ENCODE results near the gene SNRNP35. TPM values are rescaled to one million over a fixed set of nuclear protein-coding genes. Genes with fewer than 3 reads are reported as not detected.
"Not testable (repeated sequence)": the region's sequence is repeated elsewhere in the genome, so short reads cannot be mapped to it uniquely, and the experiment has no call there.

SNRNP35 gene
- total RNA-seq, 1 experiment from 2014 or later: 18.0 TPM

- no TSS peak for BruUV-seq (replicated peaks)
- Mint-ChIP-seq H3K4me3 (ENCODE audit: unreplicated experiment) (no peak overlapping the region), H3K36me3 (ENCODE audit: insufficient read depth, unreplicated experiment) (no peaks in the 10 kb centered on the region), H3K27ac (ENCODE audit: low read depth, unreplicated experiment) (no peak overlapping the region), H3K9me3 (ENCODE audit: unreplicated experiment) (no peaks in the 10 kb centered on the region), H3K4me1 (ENCODE audit: insufficient read depth, unreplicated experiment) (no peaks in the 10 kb centered on the region), H3K27me3 (ENCODE audit: insufficient read depth, unreplicated experiment) (no peaks in the 10 kb centered on the region)
- POLR2A ChIA-PET: interaction anchor here (0.9 kb wide), 1 partner anchor 13 kb away, joined by 6 read pairs; no protein-coding TSS in a partner anchor
- CTCF ChIA-PET: interaction anchor here (0.6 to 1.1 kb wide), 4 partner anchors 12 to 1356 kb away, joined by 3 to 6 read pairs (median 4); no protein-coding TSS in a partner anchor
- DNase-seq (ENCODE audit: unreplicated experiment): no peak
- no peak for TF ChIP-seq CTCF (IDR thresholded peaks at IDR 0.05; ENCODE audit: unreplicated experiment)
- intact Hi-C loops (cut with micrococcal nuclease): no loop called here
Measured at GRCh38 chr12:123446333-123446713, 11.6 kb upstream of the SNRNP35 start.

DNA sequence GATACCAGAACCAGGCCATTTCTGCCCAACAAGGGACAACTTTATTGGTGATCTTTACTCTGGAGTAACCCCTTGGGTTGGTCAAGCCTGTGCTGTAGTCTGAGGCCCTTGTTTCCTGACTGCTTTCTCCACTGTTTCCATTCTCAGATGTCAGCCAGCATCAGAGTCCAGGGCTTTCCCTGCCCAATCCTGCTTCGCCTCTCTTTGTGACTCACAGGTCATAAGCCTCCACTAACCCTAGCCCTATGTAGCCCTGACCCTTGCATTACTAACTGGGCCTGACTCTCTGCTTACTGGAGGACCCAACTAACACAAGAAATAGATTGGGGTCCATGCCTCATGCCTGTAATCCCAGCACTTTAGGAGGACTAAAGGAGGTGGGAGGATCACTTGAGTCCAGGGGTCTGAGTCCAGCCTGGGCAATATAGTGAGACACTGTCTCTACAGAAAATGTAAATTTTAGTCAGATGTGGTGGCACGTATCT is 8.6 kb upstream of the SNRNP35 start:
- H3K4me3 Mint-ChIP-seq (ENCODE audit: unreplicated experiment): no peak overlapping the region
- TF ChIP-seq CTCF (IDR thresholded peaks at IDR 0.05; ENCODE audit: unreplicated experiment): no peak
- H3K27ac Mint-ChIP-seq (ENCODE audit: low read depth, unreplicated experiment): no peak overlapping the region
- BruUV-seq (replicated peaks): no TSS peak
- no peaks in the 10 kb centered on the region for H3K27me3 Mint-ChIP-seq (ENCODE audit: insufficient read depth, unreplicated experiment)
- no peaks in the 10 kb centered on the region for H3K4me1 Mint-ChIP-seq (ENCODE audit: insufficient read depth, unreplicated experiment)
- no peaks in the 10 kb centered on the region for H3K36me3 Mint-ChIP-seq (ENCODE audit: insufficient read depth, unreplicated experiment)
- H3K9me3 Mint-ChIP-seq (ENCODE audit: unreplicated experiment): no peaks in the 10 kb centered on the region
- intact Hi-C loops (cut with micrococcal nuclease): no loop called here
- ChIA-PET POLR2A (interaction anchor here (1.0 kb wide), 1 partner anchor 8 kb away, joined by 7 read pairs; the partner anchor contains the start of gene SNRNP35), CTCF (interaction anchor here (0.6 to 0.7 kb wide), 3 partner anchors 96 to 187 kb away, joined by 3 read pairs; no protein-coding TSS in a partner anchor)
- no peak for DNase-seq (ENCODE audit: unreplicated experiment)

DNA sequence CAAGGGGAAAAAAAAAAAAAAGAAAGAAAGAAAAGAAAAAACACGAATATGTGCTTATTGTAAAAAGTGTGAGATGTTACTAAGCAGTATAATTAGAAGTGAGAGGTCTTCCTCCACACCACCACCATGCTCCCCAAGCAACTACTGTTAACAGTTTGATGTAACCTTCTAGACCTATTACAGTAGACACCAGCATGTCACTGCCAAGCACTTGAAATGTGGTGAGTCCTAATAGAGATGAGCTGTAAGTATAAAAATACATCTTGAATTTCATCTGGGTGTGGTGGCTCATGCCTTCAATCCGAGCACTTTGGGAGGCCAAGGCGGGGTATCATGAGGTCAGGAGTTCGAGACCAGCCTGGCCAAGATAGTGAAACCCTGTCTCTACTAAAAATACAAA is 8.1 kb upstream of the SNRNP35 start:
- POLR2A ChIA-PET: interaction anchor here (0.6 kb wide), 1 partner anchor 31 kb away, joined by 3 read pairs; no protein-coding TSS in a partner anchor
- TF ChIP-seq CTCF (IDR thresholded peaks at IDR 0.05; ENCODE audit: unreplicated experiment): no peak
- CTCF ChIA-PET: interaction anchor here (0.6 to 0.8 kb wide), 4 partner anchors 18 to 1456 kb away, joined by 3 to 8 read pairs (median 4); no protein-coding TSS in a partner anchor
- no peak overlapping the region for H3K27ac Mint-ChIP-seq (ENCODE audit: low read depth, unreplicated experiment)
- no peaks in the 10 kb centered on the region for H3K36me3 Mint-ChIP-seq (ENCODE audit: insufficient read depth, unreplicated experiment)
- H3K4me1 Mint-ChIP-seq (ENCODE audit: insufficient read depth, unreplicated experiment): no peaks in the 10 kb centered on the region
- intact Hi-C loops (cut with micrococcal nuclease): no loop called here
- no peak overlapping the region for H3K4me3 Mint-ChIP-seq (ENCODE audit: unreplicated experiment)
- no peaks in the 10 kb centered on the region for H3K27me3 Mint-ChIP-seq (ENCODE audit: insufficient read depth, unreplicated experiment)
- no peak for DNase-seq (ENCODE audit: unreplicated experiment)
- H3K9me3 Mint-ChIP-seq (ENCODE audit: unreplicated experiment): no peaks in the 10 kb centered on the region
- BruUV-seq (replicated peaks): no TSS peak

- no peak for DNase-seq (ENCODE audit: unreplicated experiment)
- Mint-ChIP-seq H3K27me3 (ENCODE audit: insufficient read depth, unreplicated experiment) (no peaks in the 10 kb centered on the region), H3K27ac (ENCODE audit: low read depth, unreplicated experiment) (no peak overlapping the region), H3K4me1 (ENCODE audit: insufficient read depth, unreplicated experiment) (no peaks in the 10 kb centered on the region), H3K36me3 (ENCODE audit: insufficient read depth, unreplicated experiment) (no peaks in the 10 kb centered on the region), H3K9me3 (ENCODE audit: unreplicated experiment) (no peaks in the 10 kb centered on the region), H3K4me3 (ENCODE audit: unreplicated experiment) (no peak overlapping the region)
- POLR2A ChIA-PET: interaction anchor here (0.6 kb wide), 1 partner anchor 30 kb away, joined by 3 read pairs; no protein-coding TSS in a partner anchor
- intact Hi-C loops (cut with micrococcal nuclease): no loop called here
- CTCF ChIA-PET: interaction anchor here (0.6 to 0.7 kb wide), 3 partner anchors 11 to 1455 kb away, joined by 3 to 8 read pairs (median 3); no protein-coding TSS in a partner anchor
- no TSS peak for BruUV-seq (replicated peaks)
- TF ChIP-seq CTCF (IDR thresholded peaks at IDR 0.05; ENCODE audit: unreplicated experiment): no peak
Measured at GRCh38 chr12:123450636-123451035, 7.3 kb upstream of the SNRNP35 start.

- not testable (repeated sequence) for H3K27ac Mint-ChIP-seq (ENCODE audit: low read depth, unreplicated experiment)
Measured at GRCh38 chr12:123452276-123452550, 5.7 kb upstream of the SNRNP35 start.

More at GRCh38 chr12:123452276-123452550, 5.7 kb upstream of the SNRNP35 start:
- H3K36me3 Mint-ChIP-seq (ENCODE audit: insufficient read depth, unreplicated experiment); H3K4me3 Mint-ChIP-seq (ENCODE audit: unreplicated experiment); CTCF ChIA-PET; BruUV-seq (replicated peaks); H3K9me3 Mint-ChIP-seq (ENCODE audit: unreplicated experiment); DNase-seq (ENCODE audit: unreplicated experiment); POLR2A ChIA-PET; H3K27me3 Mint-ChIP-seq (ENCODE audit: insufficient read depth, unreplicated experiment); intact Hi-C loops (cut with micrococcal nuclease); H3K4me1 Mint-ChIP-seq (ENCODE audit: insufficient read depth, unreplicated experiment): not testable (repeated sequence)
